HepG2 (cell line): Measurements from ENCODE around the gene SPATA25. TPM values are rescaled to one million over a fixed set of nuclear protein-coding genes. Genes with fewer than 3 reads are reported as not detected.

Experiments
- ATF7-NPFF ChIP-seq: sonication (generic); formaldehyde crosslinking; IDR thresholded peaks from 2 replicates; pipeline ENCODE4 v1.8.1; 2023; ENCODE audit warnings: mild to moderate bottlenecking, low read depth, missing genetic modification reagents, moderate library complexity
- CBX1 ChIP-seq: IDR thresholded peaks from one replicate; pipeline ENCODE4 v1.6.1; 2016; ENCODE audit warnings: antibody characterized with exemption, low read depth
- GTF2F1 ChIP-seq: fragments of 150-350 bp; IDR thresholded peaks from 2 replicates; pipeline ENCODE4 v1.6.1; 2014; ENCODE audit warnings: low read length
- HNRNPL ChIP-seq: fragments of 200-400 bp; formaldehyde crosslinking; IDR thresholded peaks from 2 replicates; pipeline ENCODE4 v1.6.1; 2017; ENCODE audit warnings: mild to moderate bottlenecking, low read depth, low read length
- IKZF4 ChIP-seq: sonication (generic); formaldehyde crosslinking; IDR thresholded peaks from 2 replicates; pipeline ENCODE4 v1.5.1; 2020; ENCODE audit warnings: borderline replicate concordance, mild to moderate bottlenecking, low read depth, missing genetic modification reagents; ENCODE audit errors: not compliant biosample characterization
- JARID2 ChIP-seq: sonication (generic); formaldehyde crosslinking; IDR thresholded peaks from 2 replicates; pipeline ENCODE4 v1.8.1; 2023; ENCODE audit warnings: missing genetic modification reagents, inconsistent platforms; ENCODE audit not compliant: insufficient replicate concordance
- KLF15 ChIP-seq: sonication (generic); formaldehyde crosslinking; IDR thresholded peaks from 2 replicates; pipeline ENCODE4 v1.8.1; 2023; ENCODE audit warnings: borderline replicate concordance, mild to moderate bottlenecking, inconsistent platforms, missing genetic modification reagents, mixed read lengths
- MZF1 ChIP-seq: sonication (generic); formaldehyde crosslinking; IDR thresholded peaks from 2 replicates; pipeline ENCODE4 v1.8.1; 2023; ENCODE audit warnings: mild to moderate bottlenecking, missing genetic modification reagents, borderline replicate concordance
- PCBP1 ChIP-seq: fragments of 200-400 bp; formaldehyde crosslinking; IDR thresholded peaks from 2 replicates; pipeline ENCODE4 v1.6.1; 2017; ENCODE audit warnings: mild to moderate bottlenecking, low read depth, low read length, borderline replicate concordance
- RCOR2 ChIP-seq: IDR thresholded peaks from 2 replicates; pipeline ENCODE4 v1.6.1; 2016; ENCODE audit warnings: missing biosample characterization, missing genetic modification reagents
- TMF1 ChIP-seq: sonication (generic); formaldehyde crosslinking; IDR thresholded peaks from 2 replicates; pipeline ENCODE4 v1.8.1; 2022; ENCODE audit warnings: low read depth, missing genetic modification reagents
- ZNF7 ChIP-seq: IDR thresholded peaks from 2 replicates; pipeline ENCODE4 v1.6.1; 2016; ENCODE audit warnings: missing biosample characterization, missing genetic modification reagents
- ZNF839 ChIP-seq: sonication (generic); formaldehyde crosslinking; IDR thresholded peaks from 2 replicates; pipeline ENCODE4 v1.4.0; 2020; ENCODE audit warnings: missing genetic modification reagents, mild to moderate bottlenecking, borderline replicate concordance
- polyA plus RNA-seq, 8 experiments: library from polyadenylated mRNA; depleted of rRNA in 3 of 8; stranded (reverse) in 7 of 8; unstranded in 1 of 8; fragments of >200 nt; fragmentation: Illumina TruSeq in 4 of 8; extraction: Trizol in 4 of 8; gene quantifications; 2 replicates each; pipeline versions ENCODE4 v1.2.1 to v1.2.3, GENCODE V29; 2011 to 2016; ENCODE audit warnings: low read depth in 4 of 8, missing spikeins in 1 of 8, mixed read lengths in 1 of 8; ENCODE audit not compliant: insufficient read depth in 1 of 8
- total RNA-seq, 5 experiments: library from RNA; depleted of rRNA; stranded (reverse); fragments of >200 nt; fragmentation: Illumina TruSeq; extraction: Trizol; gene quantifications; 2 replicates each; pipeline ENCODE4 v1.2.3, GENCODE V29; 2016; ENCODE audit warnings: low read depth in 1 of 5
- TF ChIP-seq, protein P1 (sequence below): sonication (generic); formaldehyde crosslinking; IDR thresholded peaks from 2 replicates; pipeline ENCODE4 v1.4.0; 2020; ENCODE audit warnings: mild to moderate bottlenecking, missing genetic modification reagents
- TF ChIP-seq, protein P2 (sequence below): IDR thresholded peaks from 2 replicates; pipeline ENCODE4 v1.6.1; 2016; ENCODE audit warnings: control low read depth
- TF ChIP-seq, protein P3 (sequence below): sonication (generic); formaldehyde crosslinking; IDR thresholded peaks from 2 replicates; pipeline ENCODE4 v1.4.0; 2020; ENCODE audit warnings: missing genetic modification reagents
- TF ChIP-seq, protein P4 (sequence below): sonication (generic); formaldehyde crosslinking; IDR thresholded peaks from 2 replicates; pipeline ENCODE4; 2020; ENCODE audit warnings: missing genetic modification reagents, mild to moderate bottlenecking, borderline replicate concordance
- TF ChIP-seq, protein P5 (sequence below): sonication (generic); formaldehyde crosslinking; IDR thresholded peaks from 2 replicates; pipeline ENCODE4 v1.9.0; 2021; ENCODE audit warnings: missing genetic modification reagents, borderline replicate concordance

The SPATA25 gene
- total and polyA plus RNA-seq, 2 of the 13 experiments (the other 11 are each of a cell fraction or from before 2014, with no cell fraction given): 4.8 to 7.6 TPM

DNA sequence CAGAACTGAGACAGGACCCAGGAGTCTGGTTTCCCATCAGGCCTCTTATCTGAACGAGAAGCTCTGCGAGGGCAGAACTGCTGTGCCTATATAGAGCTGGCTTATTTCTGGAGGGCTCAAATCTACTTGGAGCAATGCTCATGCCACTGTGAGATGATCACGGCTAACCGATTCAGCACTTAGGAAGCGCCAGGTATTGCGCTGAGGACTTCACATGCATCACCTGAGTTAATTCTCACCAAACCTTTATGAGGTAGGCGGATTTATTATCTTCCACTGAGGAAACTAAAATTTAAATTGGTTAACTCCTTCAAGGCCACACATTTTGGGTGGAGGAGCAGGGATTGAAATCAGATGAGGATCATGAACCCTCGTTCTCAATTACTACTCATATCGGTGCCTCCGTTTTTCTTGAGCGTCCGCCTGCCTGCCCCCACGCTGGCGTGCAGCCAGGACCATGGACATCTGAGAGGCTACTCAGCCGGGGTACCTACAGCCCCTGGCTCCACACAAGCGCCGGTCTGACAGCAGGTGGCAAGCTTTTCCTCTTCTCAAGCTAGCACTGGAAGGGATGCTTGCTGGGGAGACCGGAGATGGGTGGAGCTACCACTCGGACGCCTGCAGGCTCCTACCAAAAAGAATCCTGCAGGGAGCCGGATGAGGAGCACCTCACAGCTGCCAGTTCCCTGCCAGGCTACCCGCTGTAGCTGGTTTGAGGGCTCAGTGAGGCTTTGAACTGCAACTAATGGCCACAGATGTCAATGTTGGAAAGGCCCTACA is 46.0 kb upstream of the SPATA25 start (continued):
- TF ChIP-seq, protein P1, sequence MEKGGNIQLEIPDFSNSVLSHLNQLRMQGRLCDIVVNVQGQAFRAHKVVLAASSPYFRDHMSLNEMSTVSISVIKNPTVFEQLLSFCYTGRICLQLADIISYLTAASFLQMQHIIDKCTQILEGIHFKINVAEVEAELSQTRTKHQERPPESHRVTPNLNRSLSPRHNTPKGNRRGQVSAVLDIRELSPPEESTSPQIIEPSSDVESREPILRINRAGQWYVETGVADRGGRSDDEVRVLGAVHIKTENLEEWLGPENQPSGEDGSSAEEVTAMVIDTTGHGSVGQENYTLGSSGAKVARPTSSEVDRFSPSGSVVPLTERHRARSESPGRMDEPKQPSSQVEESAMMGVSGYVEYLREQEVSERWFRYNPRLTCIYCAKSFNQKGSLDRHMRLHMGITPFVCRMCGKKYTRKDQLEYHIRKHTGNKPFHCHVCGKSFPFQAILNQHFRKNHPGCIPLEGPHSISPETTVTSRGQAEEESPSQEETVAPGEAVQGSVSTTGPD (CRISPR knock-in tag): no peak
- no peak for TF ChIP-seq GTF2F1
- TF ChIP-seq JARID2 (CRISPR knock-in tag): no peak
- peak; percentile 28; the same call in 1 of the 2 replicates for TF ChIP-seq ATF7-NPFF (CRISPR knock-in tag)
- 0 out of 2 replicates have a peak, but pooled peaks have one; percentile 3 for TF ChIP-seq MZF1
- TF ChIP-seq, protein P2, sequence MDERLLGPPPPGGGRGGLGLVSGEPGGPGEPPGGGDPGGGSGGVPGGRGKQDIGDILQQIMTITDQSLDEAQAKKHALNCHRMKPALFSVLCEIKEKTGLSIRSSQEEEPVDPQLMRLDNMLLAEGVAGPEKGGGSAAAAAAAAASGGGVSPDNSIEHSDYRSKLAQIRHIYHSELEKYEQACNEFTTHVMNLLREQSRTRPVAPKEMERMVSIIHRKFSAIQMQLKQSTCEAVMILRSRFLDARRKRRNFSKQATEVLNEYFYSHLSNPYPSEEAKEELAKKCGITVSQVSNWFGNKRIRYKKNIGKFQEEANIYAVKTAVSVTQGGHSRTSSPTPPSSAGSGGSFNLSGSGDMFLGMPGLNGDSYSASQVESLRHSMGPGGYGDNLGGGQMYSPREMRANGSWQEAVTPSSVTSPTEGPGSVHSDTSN (CRISPR knock-in tag): no peak
- TF ChIP-seq ZNF839 (CRISPR knock-in tag): peak; percentile 57; the same call in 1 of the 2 replicates
- TF ChIP-seq PCBP1: no peak
- TF ChIP-seq, protein P3, sequence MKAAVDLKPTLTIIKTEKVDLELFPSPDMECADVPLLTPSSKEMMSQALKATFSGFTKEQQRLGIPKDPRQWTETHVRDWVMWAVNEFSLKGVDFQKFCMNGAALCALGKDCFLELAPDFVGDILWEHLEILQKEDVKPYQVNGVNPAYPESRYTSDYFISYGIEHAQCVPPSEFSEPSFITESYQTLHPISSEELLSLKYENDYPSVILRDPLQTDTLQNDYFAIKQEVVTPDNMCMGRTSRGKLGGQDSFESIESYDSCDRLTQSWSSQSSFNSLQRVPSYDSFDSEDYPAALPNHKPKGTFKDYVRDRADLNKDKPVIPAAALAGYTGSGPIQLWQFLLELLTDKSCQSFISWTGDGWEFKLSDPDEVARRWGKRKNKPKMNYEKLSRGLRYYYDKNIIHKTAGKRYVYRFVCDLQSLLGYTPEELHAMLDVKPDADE (CRISPR knock-in tag): no peak; the same call in 1 of the 2 replicates
- TF ChIP-seq ZNF7 (CRISPR knock-in tag): no peak
- peak; percentile 62 for TF ChIP-seq RCOR2 (CRISPR knock-in tag)
- TF ChIP-seq HNRNPL: peak; percentile 51; the same call in 1 of the 2 replicates
- TF ChIP-seq, protein P4, sequence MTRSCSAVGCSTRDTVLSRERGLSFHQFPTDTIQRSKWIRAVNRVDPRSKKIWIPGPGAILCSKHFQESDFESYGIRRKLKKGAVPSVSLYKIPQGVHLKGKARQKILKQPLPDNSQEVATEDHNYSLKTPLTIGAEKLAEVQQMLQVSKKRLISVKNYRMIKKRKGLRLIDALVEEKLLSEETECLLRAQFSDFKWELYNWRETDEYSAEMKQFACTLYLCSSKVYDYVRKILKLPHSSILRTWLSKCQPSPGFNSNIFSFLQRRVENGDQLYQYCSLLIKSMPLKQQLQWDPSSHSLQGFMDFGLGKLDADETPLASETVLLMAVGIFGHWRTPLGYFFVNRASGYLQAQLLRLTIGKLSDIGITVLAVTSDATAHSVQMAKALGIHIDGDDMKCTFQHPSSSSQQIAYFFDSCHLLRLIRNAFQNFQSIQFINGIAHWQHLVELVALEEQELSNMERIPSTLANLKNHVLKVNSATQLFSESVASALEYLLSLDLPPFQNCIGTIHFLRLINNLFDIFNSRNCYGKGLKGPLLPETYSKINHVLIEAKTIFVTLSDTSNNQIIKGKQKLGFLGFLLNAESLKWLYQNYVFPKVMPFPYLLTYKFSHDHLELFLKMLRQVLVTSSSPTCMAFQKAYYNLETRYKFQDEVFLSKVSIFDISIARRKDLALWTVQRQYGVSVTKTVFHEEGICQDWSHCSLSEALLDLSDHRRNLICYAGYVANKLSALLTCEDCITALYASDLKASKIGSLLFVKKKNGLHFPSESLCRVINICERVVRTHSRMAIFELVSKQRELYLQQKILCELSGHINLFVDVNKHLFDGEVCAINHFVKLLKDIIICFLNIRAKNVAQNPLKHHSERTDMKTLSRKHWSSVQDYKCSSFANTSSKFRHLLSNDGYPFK (CRISPR knock-in tag): no peak; the same call in 1 of the 2 replicates
- TF ChIP-seq CBX1: no peak
- TF ChIP-seq KLF15 (CRISPR knock-in tag): peak; percentile 52; the same call in 1 of the 2 replicates
- TF ChIP-seq TMF1 (CRISPR knock-in tag): no peak
- TF ChIP-seq, protein P5, sequence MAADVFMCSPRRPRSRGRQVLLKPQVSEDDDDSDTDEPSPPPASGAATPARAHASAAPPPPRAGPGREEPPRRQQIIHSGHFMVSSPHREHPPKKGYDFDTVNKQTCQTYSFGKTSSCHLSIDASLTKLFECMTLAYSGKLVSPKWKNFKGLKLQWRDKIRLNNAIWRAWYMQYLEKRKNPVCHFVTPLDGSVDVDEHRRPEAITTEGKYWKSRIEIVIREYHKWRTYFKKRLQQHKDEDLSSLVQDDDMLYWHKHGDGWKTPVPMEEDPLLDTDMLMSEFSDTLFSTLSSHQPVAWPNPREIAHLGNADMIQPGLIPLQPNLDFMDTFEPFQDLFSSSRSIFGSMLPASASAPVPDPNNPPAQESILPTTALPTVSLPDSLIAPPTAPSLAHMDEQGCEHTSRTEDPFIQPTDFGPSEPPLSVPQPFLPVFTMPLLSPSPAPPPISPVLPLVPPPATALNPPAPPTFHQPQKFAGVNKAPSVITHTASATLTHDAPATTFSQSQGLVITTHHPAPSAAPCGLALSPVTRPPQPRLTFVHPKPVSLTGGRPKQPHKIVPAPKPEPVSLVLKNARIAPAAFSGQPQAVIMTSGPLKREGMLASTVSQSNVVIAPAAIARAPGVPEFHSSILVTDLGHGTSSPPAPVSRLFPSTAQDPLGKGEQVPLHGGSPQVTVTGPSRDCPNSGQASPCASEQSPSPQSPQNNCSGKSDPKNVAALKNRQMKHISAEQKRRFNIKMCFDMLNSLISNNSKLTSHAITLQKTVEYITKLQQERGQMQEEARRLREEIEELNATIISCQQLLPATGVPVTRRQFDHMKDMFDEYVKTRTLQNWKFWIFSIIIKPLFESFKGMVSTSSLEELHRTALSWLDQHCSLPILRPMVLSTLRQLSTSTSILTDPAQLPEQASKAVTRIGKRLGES (CRISPR knock-in tag): no peak
- TF ChIP-seq IKZF4 (CRISPR knock-in tag): no peak
